Parathyroid adenoma (tissue), 2 donors: ENCODE data around the gene SLC24A4.
"Not testable (repeated sequence)": the region's sequence is repeated elsewhere in the genome, so short reads cannot be mapped to it uniquely, and the experiment has no call there.

Source experiments
- H2AFZ ChIP-seq: fragments of 300-600 bp; sonication (generic); one replicate; pipeline ENCODE4 v1.7.0; 2017; ENCODE audit warnings: antibody characterized with exemption, mild to moderate bottlenecking
- H3K27ac ChIP-seq: fragments of 300-600 bp; sonication (generic); one replicate; pipeline ENCODE4 v1.7.0; 2017
- H3K27me3 ChIP-seq: fragments of 300-600 bp; sonication (generic); one replicate; pipeline ENCODE4 v1.7.0; 2017; ENCODE audit warnings: low read length; ENCODE audit not compliant: control insufficient read depth, insufficient read depth
- H3K36me3 ChIP-seq: fragments of 300-600 bp; sonication (generic); one replicate; pipeline ENCODE4 v1.7.0; 2017; ENCODE audit warnings: low read length; ENCODE audit not compliant: control insufficient read depth, insufficient read depth
- H3K4me1 ChIP-seq: fragments of 300-600 bp; sonication (generic); one replicate; pipeline ENCODE4 v1.7.0; 2017; ENCODE audit warnings: control low read depth
- H3K4me2 ChIP-seq: fragments of 300-600 bp; sonication (generic); one replicate; pipeline ENCODE4 v1.7.0; 2017; ENCODE audit warnings: low read length
- H3K4me3 ChIP-seq: fragments of 300-600 bp; sonication (generic); one replicate; pipeline ENCODE4 v1.7.0; 2017; ENCODE audit warnings: low read depth, low read length
- H3K79me2 ChIP-seq: fragments of 300-600 bp; sonication (generic); one replicate; pipeline ENCODE4 v1.7.0; 2017; ENCODE audit warnings: control low read depth
- H3K9ac ChIP-seq: fragments of 300-600 bp; sonication (generic); one replicate; pipeline ENCODE4 v1.7.0; 2017; ENCODE audit warnings: mild to moderate bottlenecking
- H3K9me3 ChIP-seq: fragments of 300-600 bp; sonication (generic); one replicate; pipeline ENCODE4 v1.7.0; 2017; ENCODE audit warnings: low read length; ENCODE audit not compliant: control insufficient read depth
- TF ChIP-seq, protein P1 (sequence below): fragments of 300-600 bp; sonication (generic); IDR thresholded peaks from one replicate; pipeline ENCODE4 v1.7.0; 2017; ENCODE audit warnings: antibody characterized with exemption, mild to moderate bottlenecking
- donor health status: primary hyperparathyroidism.

SLC24A4 gene

DNA sequence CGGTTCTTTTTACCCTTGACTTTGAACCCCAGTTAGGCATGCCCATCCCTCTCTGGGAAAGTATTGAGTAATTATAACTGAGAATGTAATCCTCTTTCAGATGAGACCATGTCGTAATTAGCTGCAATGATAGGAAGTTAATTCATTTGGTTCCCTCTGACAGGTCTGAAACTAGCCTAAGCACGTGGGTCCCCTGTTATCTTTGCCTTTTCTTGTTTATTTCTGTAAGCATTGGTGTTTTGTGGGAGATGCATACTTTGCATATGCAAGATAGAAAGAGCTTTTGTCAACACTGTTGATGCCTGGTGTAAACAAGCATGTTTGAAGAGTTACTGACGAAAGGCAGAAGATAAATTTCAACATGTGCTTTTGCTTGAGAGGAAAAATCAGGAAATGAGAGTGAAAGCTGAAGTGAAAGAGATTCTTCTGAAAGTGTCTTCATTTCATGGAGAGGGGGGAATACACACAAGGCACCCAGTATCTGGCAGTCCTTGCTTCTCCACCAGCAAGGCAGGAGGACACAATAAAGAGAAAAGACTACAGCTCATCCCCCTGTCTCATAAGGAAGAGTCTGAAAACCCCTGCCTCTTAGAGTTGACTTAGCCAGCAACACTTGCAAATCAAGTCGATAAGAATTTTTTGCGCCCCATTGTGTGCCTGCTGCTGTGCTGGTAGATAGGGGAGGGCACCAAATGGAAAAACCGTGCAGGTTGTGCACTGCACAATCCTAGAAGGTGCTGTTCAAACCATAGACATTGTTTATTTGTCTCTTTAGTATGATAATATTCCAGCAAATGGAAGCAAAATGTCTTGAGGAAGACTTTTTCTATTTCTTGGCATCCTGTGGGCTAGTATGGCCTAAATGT is 77.8 kb downstream of the SLC24A4 start:
- Histone ChIP-seq H3K27me3 (no peaks in the 10 kb centered on the region), H3K27ac (no peak overlapping the region), H3K4me1 (no peaks in the 10 kb centered on the region), H3K9me3 (no peaks in the 10 kb centered on the region), H3K4me2 (no peak overlapping the region), H2AFZ (no peak overlapping the region), H3K79me2 (no peaks in the 10 kb centered on the region), H3K4me3 (no peak overlapping the region), H3K36me3 (no peaks in the 10 kb centered on the region), H3K9ac (no peak overlapping the region)
- TF ChIP-seq, protein P1, sequence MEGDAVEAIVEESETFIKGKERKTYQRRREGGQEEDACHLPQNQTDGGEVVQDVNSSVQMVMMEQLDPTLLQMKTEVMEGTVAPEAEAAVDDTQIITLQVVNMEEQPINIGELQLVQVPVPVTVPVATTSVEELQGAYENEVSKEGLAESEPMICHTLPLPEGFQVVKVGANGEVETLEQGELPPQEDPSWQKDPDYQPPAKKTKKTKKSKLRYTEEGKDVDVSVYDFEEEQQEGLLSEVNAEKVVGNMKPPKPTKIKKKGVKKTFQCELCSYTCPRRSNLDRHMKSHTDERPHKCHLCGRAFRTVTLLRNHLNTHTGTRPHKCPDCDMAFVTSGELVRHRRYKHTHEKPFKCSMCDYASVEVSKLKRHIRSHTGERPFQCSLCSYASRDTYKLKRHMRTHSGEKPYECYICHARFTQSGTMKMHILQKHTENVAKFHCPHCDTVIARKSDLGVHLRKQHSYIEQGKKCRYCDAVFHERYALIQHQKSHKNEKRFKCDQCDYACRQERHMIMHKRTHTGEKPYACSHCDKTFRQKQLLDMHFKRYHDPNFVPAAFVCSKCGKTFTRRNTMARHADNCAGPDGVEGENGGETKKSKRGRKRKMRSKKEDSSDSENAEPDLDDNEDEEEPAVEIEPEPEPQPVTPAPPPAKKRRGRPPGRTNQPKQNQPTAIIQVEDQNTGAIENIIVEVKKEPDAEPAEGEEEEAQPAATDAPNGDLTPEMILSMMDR: no peak

DNA sequence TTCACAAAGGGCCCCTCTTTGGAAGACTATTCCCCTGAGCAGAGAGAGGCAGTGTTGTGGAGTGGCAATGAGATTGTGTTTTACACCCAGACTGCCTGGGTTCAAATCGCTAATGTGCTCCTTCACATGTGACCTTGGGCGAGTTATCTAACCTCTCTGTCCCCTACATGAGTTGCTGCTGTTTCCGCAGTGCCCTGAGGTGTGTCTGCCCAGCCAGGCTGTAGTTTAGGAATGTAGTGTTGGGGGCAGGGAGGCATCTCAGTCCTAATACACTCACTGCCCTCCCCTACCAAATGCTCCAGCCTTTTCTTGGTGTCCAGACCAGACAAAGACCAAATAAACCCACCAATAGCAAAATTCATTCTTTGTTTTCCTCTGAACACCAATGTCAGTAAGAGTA is 78.6 kb downstream of the SLC24A4 start:
- Histone ChIP-seq H3K9ac (no peak overlapping the region), H3K9me3 (no peaks in the 10 kb centered on the region), H2AFZ (no peak overlapping the region), H3K27me3 (no peaks in the 10 kb centered on the region), H3K79me2 (no peaks in the 10 kb centered on the region), H3K4me3 (no peak overlapping the region), H3K4me2 (no peak overlapping the region), H3K27ac (no peak overlapping the region), H3K36me3 (no peaks in the 10 kb centered on the region), H3K4me1 (no peaks in the 10 kb centered on the region)
- TF ChIP-seq, protein P1: no peak

DNA sequence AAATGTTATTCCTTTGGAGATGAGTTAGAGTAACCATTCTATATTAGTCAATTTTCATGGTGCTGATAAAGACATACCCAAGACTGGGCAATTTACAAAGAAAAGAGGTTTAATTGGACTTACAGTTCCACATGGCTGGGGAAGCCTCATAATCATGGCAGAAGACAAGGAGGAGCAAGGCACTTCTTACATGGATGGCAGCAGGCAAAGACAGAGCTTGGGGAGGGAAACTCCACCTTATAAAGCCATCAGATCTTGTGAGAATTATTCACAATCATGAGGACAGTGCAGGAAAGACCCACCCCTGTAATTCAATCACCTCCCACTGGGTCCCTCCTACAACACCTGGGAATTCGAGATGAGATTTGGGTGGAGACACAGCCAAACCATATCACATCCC is 79.5 kb downstream of the SLC24A4 start:
- not testable (repeated sequence) for H3K79me2 ChIP-seq, H3K4me1 ChIP-seq, H3K4me3 ChIP-seq, H3K4me2 ChIP-seq, H3K9ac ChIP-seq, H3K36me3 ChIP-seq, H2AFZ ChIP-seq, H3K27me3 ChIP-seq, H3K27ac ChIP-seq, H3K9me3 ChIP-seq

DNA sequence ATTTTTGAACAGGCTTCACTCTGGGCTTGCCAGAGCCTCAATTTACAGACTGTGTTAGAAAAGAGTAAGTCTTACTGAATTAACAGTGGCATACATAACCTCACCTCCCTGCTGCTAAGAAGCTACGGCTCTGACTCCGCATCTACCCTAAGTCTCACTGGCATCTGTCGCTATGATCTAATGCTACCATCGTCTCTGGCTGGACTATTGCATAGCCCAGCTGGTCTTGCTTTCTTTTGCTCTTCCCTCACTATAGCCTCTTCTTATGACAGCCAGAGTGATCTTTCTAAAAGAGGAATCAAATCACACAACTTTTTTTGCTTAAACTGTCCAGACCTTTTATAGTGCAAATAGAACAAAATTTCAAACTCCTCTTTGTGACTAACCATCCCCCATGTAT is 81.1 kb downstream of the SLC24A4 start:
- no peaks in the 10 kb centered on the region for H3K4me1 ChIP-seq
- H3K4me2 ChIP-seq: no peak overlapping the region
- H3K36me3 ChIP-seq: no peaks in the 10 kb centered on the region
- H2AFZ ChIP-seq: no peak overlapping the region
- H3K4me3 ChIP-seq: no peak overlapping the region
- H3K9me3 ChIP-seq: no peaks in the 10 kb centered on the region
- H3K79me2 ChIP-seq: no peaks in the 10 kb centered on the region
- no peak overlapping the region for H3K9ac ChIP-seq
- TF ChIP-seq, protein P1: no peak
- H3K27me3 ChIP-seq: no peaks in the 10 kb centered on the region
- H3K27ac ChIP-seq: no peak overlapping the region

DNA sequence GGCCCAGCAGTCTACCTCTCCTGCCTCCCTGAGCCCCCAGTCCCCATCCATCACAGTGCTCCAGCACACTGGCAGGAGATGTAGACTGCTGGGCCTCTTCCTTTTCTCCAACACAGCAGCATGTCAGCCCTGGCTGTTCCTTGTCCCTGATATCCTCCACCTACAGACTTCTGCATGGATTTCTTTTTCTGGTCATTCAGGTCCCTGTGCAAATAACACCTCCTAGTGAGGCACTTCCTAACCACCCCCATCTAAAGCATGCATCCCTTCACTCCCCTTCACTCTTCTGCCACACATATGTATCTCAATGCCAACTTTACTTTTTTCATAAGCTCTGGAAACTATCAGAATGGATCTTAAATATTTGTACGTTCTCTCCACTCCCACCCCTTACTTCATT is 81.5 kb downstream of the SLC24A4 start:
- TF ChIP-seq, protein P1: no peak
- H3K4me1 ChIP-seq: no peaks in the 10 kb centered on the region
- no peaks in the 10 kb centered on the region for H3K79me2 ChIP-seq
- no peak overlapping the region for H3K9ac ChIP-seq
- H3K36me3 ChIP-seq: no peaks in the 10 kb centered on the region
- no peak overlapping the region for H3K4me2 ChIP-seq
- no peak overlapping the region for H3K27ac ChIP-seq
- no peaks in the 10 kb centered on the region for H3K27me3 ChIP-seq
- H3K9me3 ChIP-seq: no peaks in the 10 kb centered on the region
- H2AFZ ChIP-seq: no peak overlapping the region
- no peak overlapping the region for H3K4me3 ChIP-seq
